GM18511 (cell line): ENCODE measurements around the gene DNM3.

ENCODE experiments used
- ATAC-seq: cut with Tn5 transposase; IDR thresholded peaks from one replicate; pipeline ENCODE4 v1.9.1; 2021; ENCODE audit warnings: mild to moderate bottlenecking, moderate library complexity; ENCODE audit not compliant: unreplicated experiment

DNM3 gene

DNA sequence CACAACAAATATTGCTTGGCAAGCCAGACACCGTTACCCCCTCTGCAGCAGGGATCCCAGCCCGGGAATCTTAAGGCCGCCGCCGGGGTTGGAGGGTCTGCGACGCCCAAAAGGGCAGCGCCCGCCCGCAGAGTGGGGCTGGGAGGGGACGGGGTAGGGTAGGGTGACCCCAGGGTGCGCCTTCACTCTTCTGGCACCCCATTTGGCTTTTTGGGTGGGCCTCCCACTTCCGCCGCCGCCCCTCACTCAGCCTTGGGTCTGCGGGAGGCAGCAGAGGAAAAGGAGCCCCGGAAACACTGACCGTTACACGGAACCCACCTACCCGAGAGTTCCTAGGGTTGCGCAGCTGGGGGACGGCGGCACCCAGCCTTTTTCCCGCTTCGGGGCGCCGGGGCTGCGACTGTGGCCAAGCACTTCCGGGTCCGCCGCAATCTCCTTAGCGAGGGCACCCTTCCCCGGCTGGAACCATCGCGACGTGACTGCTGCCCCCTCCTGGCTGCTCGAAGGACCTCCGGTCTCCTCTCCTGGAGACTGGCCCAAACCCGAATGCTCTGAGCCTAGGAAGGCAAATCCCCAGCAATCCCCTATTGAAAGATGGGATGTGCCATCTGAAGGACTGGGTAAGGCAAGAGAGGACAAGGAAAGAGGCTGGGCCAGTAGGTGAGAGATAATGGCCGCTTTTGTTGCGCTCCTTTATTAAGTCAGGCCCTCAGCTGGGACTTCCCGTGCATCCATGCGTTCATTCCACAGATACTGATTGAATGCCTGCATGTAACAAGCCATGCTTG, 602.6 kb downstream of the DNM3 start, which contains the start of gene PIGC:
PIGC (minus strand) TSS at position 404 of the 788 bp plus-strand sequence. CDS start 1,447 bp downstream, outside the sequence.
- ATAC-seq = peak; percentile 100

DNA sequence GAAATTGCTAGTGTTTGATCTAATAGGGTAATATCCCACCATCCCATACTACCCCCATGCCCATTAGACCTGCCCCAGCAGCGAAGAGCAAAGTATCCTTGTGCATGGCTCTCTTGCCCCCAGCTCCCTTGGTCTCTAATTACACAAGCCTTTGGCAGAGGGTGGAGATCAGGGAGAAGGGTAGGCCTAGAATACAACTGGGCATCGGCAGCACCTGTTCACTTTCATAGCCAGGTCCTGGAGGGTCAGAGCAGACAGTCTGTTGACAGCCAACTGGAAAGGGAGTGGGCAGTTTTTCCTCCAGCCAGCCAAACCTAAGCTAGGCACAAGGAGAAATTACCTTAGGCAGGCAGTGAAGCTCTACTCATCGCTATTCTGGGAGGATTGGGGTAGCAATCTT, 605.2 kb downstream of the DNM3 start:
- ATAC-seq = no peak

DNA sequence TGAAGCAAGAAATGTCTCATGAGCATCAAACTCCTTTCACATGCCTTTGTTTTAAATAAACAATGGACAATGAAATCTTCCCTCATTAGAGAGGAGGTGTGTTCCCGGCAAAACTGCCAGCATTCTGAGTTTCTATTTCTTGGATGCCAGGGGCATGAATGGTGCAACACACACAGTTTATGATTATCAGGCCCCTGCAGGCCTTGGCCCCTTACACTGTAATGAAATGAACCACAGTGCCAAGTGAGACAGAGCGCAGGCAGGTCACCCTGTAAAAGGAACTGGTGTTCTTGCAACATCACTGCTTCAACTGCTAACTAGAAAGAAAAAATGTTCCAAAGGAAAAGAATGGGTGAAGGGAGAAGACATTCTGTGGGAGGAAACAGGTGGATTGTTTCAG, 606.3 kb downstream of the DNM3 start:
- ATAC-seq = no peak

DNA sequence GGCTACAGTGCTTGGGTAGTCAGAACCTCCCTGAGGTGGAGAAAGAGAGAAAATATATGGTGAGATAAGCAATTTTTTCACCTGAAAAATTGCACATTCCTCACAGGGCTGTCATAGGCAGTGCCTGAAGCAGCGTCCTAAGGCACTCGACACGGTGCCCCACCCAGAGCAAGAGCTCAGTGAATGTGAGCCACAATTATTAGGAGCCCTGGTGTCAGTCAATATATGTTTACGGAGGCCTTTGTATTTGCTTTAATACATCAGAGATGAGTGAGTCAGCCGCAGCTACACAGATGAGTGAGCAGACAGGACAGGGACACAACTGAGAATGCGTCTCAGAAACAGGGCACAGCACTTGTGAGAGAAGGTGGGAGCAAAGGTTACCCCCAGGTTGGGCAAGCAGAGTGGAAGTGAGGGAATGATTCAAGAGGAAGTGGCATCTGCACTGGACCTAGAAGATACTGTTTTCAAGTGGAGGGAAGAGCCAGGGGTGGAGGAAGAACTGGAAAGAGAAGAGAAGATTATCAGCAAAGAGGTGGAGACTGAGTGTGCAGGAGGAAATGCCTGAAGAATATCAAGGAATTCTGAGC, 607.8 kb downstream of the DNM3 start:
- no peak for ATAC-seq

DNA sequence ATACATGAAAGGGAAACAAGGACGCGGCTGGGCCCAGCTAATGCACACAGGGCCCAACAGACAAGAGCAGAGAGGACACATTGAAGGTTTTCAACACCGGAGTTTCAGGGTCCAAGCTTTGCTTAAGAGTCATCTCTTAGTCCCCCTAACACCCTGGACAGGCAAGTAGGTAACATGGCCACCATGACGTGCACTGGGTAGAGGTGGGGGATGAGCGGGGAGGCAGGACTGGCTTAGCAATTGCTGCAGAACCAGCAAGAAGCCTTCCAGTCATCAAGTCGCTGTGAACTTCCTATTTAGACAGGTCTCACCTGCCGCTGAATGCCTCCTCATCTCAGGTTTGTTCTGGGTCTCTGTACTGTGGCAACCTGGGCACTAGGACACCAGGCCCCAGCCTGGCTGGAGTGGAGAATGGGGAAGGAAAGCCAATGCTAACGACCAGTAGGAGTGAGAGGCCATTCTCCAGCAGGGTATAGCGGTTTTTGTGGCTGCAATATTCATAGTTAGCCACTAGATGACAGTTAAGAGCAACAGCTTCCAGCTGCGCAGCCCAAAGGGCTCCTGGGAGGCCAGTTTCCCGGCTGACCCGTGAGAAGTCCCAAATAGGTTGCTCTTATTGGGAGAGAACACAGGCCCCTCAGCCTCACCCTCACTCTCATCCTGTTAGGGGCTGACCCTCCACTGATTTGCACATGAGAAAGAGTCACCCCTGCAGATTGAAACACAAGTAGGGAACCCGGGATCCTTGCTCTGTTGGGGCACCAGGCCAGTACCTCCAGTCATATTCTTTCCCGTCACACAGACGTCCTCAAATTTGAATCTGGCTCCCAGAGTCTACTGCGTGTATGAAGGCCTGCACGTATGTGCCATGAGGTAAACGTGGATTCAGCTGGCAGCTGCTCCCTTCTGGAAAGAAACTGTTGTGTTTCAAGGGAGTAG, 608.6 kb downstream of the DNM3 start:
- ATAC-seq = peak; percentile 96

DNA sequence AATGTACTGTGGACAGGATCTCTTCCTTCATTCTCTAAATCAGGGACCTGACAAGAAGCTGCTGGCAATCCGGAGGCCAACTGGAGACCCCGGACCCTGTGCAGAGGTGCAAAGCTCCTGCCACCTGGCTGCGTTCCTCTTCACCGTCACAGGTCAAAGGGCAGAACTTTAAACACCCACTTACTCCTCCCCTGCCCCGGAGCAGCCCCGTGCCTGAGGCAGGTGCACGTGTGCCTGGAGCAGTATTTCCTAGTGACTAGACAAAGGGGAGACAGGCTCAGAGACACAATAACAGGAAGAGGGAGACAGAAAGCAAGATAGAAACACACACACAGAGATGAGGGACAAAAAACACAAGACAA, 609.2 kb downstream of the DNM3 start:
- ATAC-seq = no peak

DNA sequence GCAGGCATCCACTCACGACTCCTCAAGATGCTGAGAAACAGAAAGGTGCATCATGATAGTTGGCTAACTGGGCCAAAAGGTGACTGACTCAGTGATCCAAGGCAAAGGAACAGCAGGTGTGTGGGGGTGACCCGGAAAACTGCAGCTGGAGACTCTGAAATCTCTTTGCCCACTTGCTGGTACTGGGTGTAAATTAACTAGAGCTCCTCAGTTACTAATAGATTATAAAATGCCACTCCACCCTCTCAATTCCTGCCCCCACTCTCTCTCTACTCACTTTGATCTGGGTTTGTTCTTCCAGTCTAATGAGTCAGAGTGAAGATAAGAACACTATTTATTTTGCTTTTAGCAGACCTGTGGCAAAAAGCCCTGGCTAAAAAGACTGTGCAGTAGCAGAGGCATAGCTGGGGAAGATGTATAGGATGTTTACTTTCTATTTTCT, 609.7 kb downstream of the DNM3 start:
- no peak for ATAC-seq

DNA sequence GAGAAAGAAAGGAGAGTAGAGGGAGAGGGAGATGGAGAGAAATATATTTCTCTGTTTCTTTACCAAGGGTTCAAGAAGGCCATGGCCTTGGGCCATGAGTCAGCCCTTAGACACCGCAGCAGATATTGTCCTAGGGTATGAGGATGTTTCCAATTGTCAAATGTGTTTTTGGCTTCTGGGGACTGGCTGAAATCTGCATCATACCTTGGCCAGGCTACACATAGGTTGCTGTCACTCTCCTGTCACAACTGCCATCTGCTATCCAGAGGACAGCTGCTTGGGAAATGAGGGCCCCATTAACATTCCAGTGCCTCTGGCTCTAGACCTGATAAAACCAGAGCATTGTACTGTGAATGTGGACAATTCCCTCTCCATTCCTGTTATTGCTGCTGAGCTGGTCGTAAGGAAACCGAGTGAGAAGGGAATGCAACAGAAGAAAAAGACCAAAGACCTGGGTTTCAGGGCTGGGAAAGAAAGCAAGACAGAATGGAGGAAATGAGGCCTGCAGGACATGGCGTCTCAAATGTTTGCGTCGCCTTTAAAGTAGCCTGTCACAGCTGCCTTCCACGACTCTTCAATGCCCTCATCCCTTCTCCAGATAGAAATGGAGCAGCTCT, 611.3 kb downstream of the DNM3 start:
- no peak for ATAC-seq

DNA sequence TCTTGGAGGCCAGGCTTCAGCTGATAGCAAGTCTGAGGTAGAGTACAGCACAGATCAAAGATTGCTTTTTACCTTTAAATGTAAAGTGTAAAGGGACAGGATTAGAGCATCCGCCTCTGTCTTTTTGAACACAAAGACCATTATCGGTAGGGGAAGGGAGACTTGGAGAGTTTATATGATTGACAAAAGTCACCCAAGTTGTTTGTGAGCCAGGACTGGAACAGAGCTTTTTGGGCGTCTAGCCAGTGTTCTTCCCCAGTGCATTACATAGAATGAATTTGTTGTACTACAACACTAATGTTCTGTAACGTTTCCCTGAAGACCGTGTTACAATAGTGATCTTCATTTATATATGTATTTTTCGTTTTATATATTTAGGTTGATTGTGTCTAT, 611.9 kb downstream of the DNM3 start:
- ATAC-seq = no peak

DNA sequence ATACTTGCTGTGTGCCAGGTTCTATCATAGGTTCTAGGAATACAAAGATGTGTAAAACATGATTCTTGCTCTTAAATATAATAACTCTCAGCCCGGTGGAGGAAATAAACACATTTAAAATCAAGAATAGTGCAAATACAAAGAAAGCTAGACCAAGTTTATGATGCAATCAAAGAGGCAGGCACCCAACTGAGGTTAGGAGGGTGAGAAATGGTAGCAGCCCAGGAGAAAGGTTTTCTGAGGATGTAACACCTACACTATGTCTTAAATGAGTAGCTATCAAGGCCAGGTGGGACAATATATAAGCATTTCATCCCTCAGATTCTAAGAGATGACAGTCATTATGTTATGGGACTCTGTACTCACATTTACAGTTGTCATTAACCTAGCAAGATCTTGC, 612.3 kb downstream of the DNM3 start:
- ATAC-seq = no peak

DNA sequence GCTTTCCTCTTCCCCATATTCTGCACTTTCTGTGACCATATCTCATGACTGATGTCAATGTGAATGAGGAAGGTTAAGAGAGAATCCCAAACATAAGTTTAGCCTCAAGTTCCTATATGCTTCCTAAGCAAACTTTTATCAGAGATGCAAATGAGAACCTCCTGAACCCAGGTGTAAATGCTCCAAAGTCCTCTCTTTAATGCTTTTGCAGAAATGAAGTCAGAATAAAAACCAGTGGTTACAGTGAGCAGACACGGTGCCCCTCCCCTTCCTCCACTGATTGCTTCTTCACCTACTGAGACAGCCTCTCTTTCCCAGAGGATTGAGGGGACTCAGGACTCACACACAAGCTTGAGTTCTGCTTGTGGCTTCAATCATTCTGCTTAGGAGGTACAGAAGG, 614.2 kb downstream of the DNM3 start:
- ATAC-seq = no peak

DNA sequence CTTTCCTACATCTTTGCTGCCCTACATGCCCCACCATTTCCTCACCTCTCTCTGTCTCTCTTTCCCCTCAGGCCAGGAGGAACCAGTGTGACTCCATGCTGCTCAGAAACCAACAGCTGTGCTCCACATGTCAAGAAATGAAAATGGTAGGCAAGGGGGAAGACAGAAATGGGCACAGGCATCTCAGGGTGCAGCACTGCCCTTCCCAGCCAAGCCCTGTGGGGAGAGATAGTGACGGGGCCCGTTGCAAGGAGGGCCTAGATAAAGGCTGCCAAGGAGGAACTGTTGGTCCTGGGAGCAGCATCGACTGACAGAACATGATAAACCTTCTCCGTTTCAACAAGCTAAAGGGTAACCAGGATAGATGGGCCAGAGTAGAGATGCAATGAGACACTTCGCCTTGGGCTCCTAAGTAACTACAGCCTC, 615.1 kb downstream of the DNM3 start:
- no peak for ATAC-seq

DNA sequence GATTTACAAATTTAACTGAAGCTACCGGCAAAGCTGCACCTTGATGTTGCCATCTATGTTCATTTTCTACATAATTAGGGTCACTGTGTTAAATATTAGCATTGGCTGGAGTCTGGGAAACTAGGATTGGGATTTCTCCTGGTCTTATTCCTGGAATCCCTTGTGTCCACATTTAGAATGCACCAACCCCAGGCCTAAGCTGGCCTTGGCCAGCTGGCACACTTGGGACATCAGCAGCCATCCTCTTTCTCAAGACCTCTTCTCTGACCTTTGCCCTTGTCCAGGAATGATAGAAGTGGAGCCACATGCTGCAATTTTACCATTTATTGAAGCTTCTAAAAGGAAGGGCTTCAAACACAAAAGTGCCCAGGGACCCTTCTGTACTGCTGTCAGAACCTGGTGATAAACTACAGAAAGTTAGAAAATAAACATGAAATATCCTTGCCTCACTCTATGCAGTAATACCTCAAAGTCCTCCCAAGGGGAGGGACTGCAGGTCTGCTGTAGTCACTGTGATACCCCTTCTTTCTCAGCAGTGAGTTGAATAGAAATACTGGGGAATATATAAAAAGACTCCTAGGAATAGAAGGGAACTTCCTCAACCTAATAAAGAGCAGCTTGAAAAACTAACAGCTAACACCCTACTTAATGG, 616.3 kb downstream of the DNM3 start:
- no peak for ATAC-seq

DNA sequence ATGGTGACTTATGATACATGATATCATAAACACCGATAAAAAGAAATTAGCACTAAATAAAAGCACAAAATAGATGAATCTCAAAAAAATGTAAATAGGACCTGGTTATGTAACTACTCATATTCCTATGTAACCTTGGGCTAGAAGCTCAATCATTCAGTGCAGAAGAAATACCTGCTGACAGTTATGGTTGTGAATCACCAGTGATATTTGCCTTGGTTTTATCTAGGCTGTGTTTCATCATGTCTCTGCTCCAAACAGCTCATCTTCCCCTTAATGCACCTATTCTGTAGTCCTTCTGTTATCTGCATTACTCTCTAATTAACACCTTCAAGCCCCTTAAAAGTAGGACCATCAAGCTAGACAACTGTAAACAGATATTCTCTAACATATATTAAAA, 618.9 kb downstream of the DNM3 start:
- ATAC-seq = no peak

DNA sequence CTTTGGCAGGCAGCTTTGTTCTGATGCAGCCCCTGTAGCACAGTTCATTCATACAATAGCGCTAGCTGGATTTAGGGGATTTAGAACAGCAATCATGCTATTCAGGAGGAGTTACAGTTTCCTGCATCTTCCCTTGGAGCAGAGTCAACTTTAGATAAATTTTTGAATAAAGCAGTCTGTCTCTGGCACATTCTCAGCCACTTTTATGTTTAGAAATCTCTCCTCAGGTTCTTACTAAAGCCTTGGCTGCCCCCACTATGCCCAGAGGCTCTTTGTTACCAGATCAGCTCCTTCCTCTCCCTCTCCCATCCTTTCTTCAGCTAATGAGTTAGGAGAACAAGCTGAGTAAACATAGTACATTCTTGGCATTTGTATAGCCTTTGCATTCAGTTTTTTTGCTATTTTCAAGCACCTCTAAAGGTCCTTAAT, 619.6 kb downstream of the DNM3 start:
- no peak for ATAC-seq
